Fibroblast of pulmonary artery (primary cell): ENCODE results near the gene IFNA5.

Source experiments
- DNase-seq: peaks from one replicate; pipeline ENCODE4 v3.0.0-alpha.2; 2010; ENCODE audit warnings: low read depth
- H3K4me3 ChIP-seq: replicated peaks from 2 replicates; pipeline ENCODE4 v1.5.1; 2011; ENCODE audit warnings: low read depth, mild to moderate bottlenecking, control low read depth, low read length, moderate library complexity
- CTCF ChIP-seq: IDR thresholded peaks from 2 replicates; pipeline ENCODE4 v1.5.1; 2011; ENCODE audit warnings: mild to moderate bottlenecking, control low read depth, low read length, inconsistent platforms; ENCODE audit errors: missing control alignments

The IFNA5 gene

GRCh38 chr9:21294904-21295538 is 10.1 kb downstream of the IFNA5 start:
- DNase-seq, result no peak
- no peak overlapping the region for H3K4me3 ChIP-seq
- no peak for TF ChIP-seq CTCF

- H3K4me3 ChIP-seq, result no peak overlapping the region
- no peak for TF ChIP-seq CTCF
- peak; percentile 10 for DNase-seq
Measured at GRCh38 chr9:21294364-21294774, 10.7 kb downstream of the IFNA5 start.

- no peak for DNase-seq
- H3K4me3 ChIP-seq, result no peak overlapping the region
- no peak for TF ChIP-seq CTCF
Measured at GRCh38 chr9:21289848-21290247, 15.3 kb downstream of the IFNA5 start.

- H3K4me3 ChIP-seq, result no peak overlapping the region
- no peak for TF ChIP-seq CTCF
- DNase-seq, result no peak
Measured at GRCh38 chr9:21287280-21287679, 17.8 kb downstream of the IFNA5 start.

- no peak for TF ChIP-seq CTCF
- no peak for DNase-seq
- no peak overlapping the region for H3K4me3 ChIP-seq
Measured at GRCh38 chr9:21286659-21287058, 18.5 kb downstream of the IFNA5 start.

- DNase-seq, result no peak
- H3K4me3 ChIP-seq, result no peak overlapping the region
- TF ChIP-seq CTCF, result no peak
Measured at GRCh38 chr9:21286099-21286498, 19.0 kb downstream of the IFNA5 start.

GRCh38 chr9:21281275-21281674 is 23.8 kb downstream of the IFNA5 start:
- no peak for DNase-seq
- TF ChIP-seq CTCF, result no peak
- H3K4me3 ChIP-seq, result no peak overlapping the region
